ENCODE measurements around the gene LIF.
A peak's percentile ranks its signal among the peaks of the same experiment; 100 is the strongest.

Gene LIF

GRCh38 chr22:30198921-30199320, 47.6 kb downstream of the LIF start:
- no peaks in the 10 kb centered on the region for H3K36me3 ChIP-seq (ENCODE audit: control insufficient read depth in 4 of 4, insufficient read depth in 4 of 4, low read length in 3 of 4)
- ChIA-PET POLR2A (interaction anchor here (1.0 kb wide), 1 partner anchor 8 kb away, joined by 3 read pairs; no protein-coding TSS in a partner anchor), CTCF (interaction anchor here (1.5 kb wide), 1 partner anchor 13 kb away, joined by 4 read pairs; no protein-coding TSS in a partner anchor)
- H3K27ac ChIP-seq (ENCODE audit: insufficient read depth in 1 of 2, low read depth in 1 of 2, low read length in 2 of 2, poor library complexity in 1 of 2, severe bottlenecking in 2 of 2), result no peak overlapping the region
- H3K4me3 ChIP-seq (ENCODE audit: control insufficient read depth in 1 of 7, extremely low read depth in 1 of 7, insufficient read depth in 4 of 7, low read depth in 2 of 7, low read length in 6 of 7), result no peak overlapping the region
- WGBS (ENCODE audit: insufficient coverage), result 100% methylated on average over 4 of the region's 4 CpGs
- no peak for DNase-seq
- no peaks in the 10 kb centered on the region for H3K27me3 ChIP-seq (replicated peaks in 2 of 5; ENCODE audit: control insufficient read depth in 4 of 5, insufficient read depth in 5 of 5, low read length in 4 of 5)
- no peaks in the 10 kb centered on the region for H3K9me3 ChIP-seq (ENCODE audit: control extremely low read depth in 1 of 5, control insufficient read depth in 4 of 5, insufficient read depth in 2 of 5, low read depth in 1 of 5, low read length in 4 of 5)
- H3K4me1 ChIP-seq (ENCODE audit: control extremely low read depth in 1 of 4, control insufficient read depth in 4 of 4, insufficient read depth in 4 of 4, low read length in 3 of 4), result peaks cover 15 to 28% (median 20%) of the 10 kb centered on the region in 4 experiments

GRCh38 chr22:30198152-30198825, 48.3 kb downstream of the LIF start:
- no peak for DNase-seq
- no peaks in the 10 kb centered on the region for H3K27me3 ChIP-seq (replicated peaks in 2 of 5; ENCODE audit: control insufficient read depth in 4 of 5, insufficient read depth in 5 of 5, low read length in 4 of 5)
- H3K4me1 ChIP-seq (ENCODE audit: control extremely low read depth in 1 of 4, control insufficient read depth in 4 of 4, insufficient read depth in 4 of 4, low read length in 3 of 4), result peaks cover 15 to 34% (median 20%) of the 10 kb centered on the region in 4 experiments
- H3K4me3 ChIP-seq (ENCODE audit: control insufficient read depth in 1 of 7, extremely low read depth in 1 of 7, insufficient read depth in 4 of 7, low read depth in 2 of 7, low read length in 6 of 7), result no peak overlapping the region
- ChIA-PET CTCF (interaction anchor here (0.7 to 1.5 kb wide), 2 partner anchors 10 to 13 kb away, joined by 4 to 5 read pairs; no protein-coding TSS in a partner anchor), POLR2A (no interaction called here)
- 84% methylated on average over 2 of the region's 5 CpGs for WGBS (ENCODE audit: insufficient coverage)
- H3K36me3 ChIP-seq (ENCODE audit: control insufficient read depth in 4 of 4, insufficient read depth in 4 of 4, low read length in 3 of 4), result no peaks in the 10 kb centered on the region
- H3K9me3 ChIP-seq (ENCODE audit: control extremely low read depth in 1 of 5, control insufficient read depth in 4 of 5, insufficient read depth in 2 of 5, low read depth in 1 of 5, low read length in 4 of 5), result no peaks in the 10 kb centered on the region
- no peak overlapping the region for H3K27ac ChIP-seq (ENCODE audit: insufficient read depth in 1 of 2, low read depth in 1 of 2, low read length in 2 of 2, poor library complexity in 1 of 2, severe bottlenecking in 2 of 2)

GRCh38 chr22:30197389-30197788, 49.2 kb downstream of the LIF start:
- CTCF ChIA-PET, result interaction anchor here (1.6 kb wide), 1 partner anchor 11 kb away, joined by 3 read pairs; no protein-coding TSS in a partner anchor
- Histone ChIP-seq H3K27me3 (replicated peaks in 2 of 5; ENCODE audit: control insufficient read depth in 4 of 5, insufficient read depth in 5 of 5, low read length in 4 of 5) (no peaks in the 10 kb centered on the region), H3K36me3 (ENCODE audit: control insufficient read depth in 4 of 4, insufficient read depth in 4 of 4, low read length in 3 of 4) (no peaks in the 10 kb centered on the region), H3K4me1 (ENCODE audit: control extremely low read depth in 1 of 4, control insufficient read depth in 4 of 4, insufficient read depth in 4 of 4, low read length in 3 of 4) (peaks cover 18 to 42% (median 20%) of the 10 kb centered on the region in 4 experiments), H3K9me3 (ENCODE audit: control extremely low read depth in 1 of 5, control insufficient read depth in 4 of 5, insufficient read depth in 2 of 5, low read depth in 1 of 5, low read length in 4 of 5) (no peaks in the 10 kb centered on the region), H3K27ac (ENCODE audit: insufficient read depth in 1 of 2, low read depth in 1 of 2, low read length in 2 of 2, poor library complexity in 1 of 2, severe bottlenecking in 2 of 2) (no peak overlapping the region), H3K4me3 (ENCODE audit: control insufficient read depth in 1 of 7, extremely low read depth in 1 of 7, insufficient read depth in 4 of 7, low read depth in 2 of 7, low read length in 6 of 7) (no peak overlapping the region)
- no peak for DNase-seq
- POLR2A ChIA-PET, result no interaction called here

- Histone ChIP-seq H3K27ac (ENCODE audit: insufficient read depth in 1 of 2, low read depth in 1 of 2, low read length in 2 of 2, poor library complexity in 1 of 2, severe bottlenecking in 2 of 2) (no peak overlapping the region), H3K4me1 (ENCODE audit: control extremely low read depth in 1 of 4, control insufficient read depth in 4 of 4, insufficient read depth in 4 of 4, low read length in 3 of 4) (peaks cover 18 to 42% (median 20%) of the 10 kb centered on the region in 4 experiments), H3K4me3 (ENCODE audit: control insufficient read depth in 1 of 7, extremely low read depth in 1 of 7, insufficient read depth in 4 of 7, low read depth in 2 of 7, low read length in 6 of 7) (no peak overlapping the region), H3K9me3 (ENCODE audit: control extremely low read depth in 1 of 5, control insufficient read depth in 4 of 5, insufficient read depth in 2 of 5, low read depth in 1 of 5, low read length in 4 of 5) (no peaks in the 10 kb centered on the region), H3K36me3 (ENCODE audit: control insufficient read depth in 4 of 4, insufficient read depth in 4 of 4, low read length in 3 of 4) (no peaks in the 10 kb centered on the region), H3K27me3 (replicated peaks in 2 of 5; ENCODE audit: control insufficient read depth in 4 of 5, insufficient read depth in 5 of 5, low read length in 4 of 5) (no peaks in the 10 kb centered on the region)
- ChIA-PET POLR2A (no interaction called here), CTCF (interaction anchor here (1.3 to 1.6 kb wide), 2 partner anchors 12 to 13 kb away, joined by 3 read pairs; no protein-coding TSS in a partner anchor)
- 88% methylated on average over 1 of the region's 2 CpGs for WGBS (ENCODE audit: insufficient coverage)
- DNase-seq, result no peak
These were observed 49.7 kb downstream of the LIF start for GRCh38 chr22:30196880-30197336.

- WGBS (ENCODE audit: insufficient coverage), result 7% methylated on average over 6 of the region's 11 CpGs
- Histone ChIP-seq H3K4me3 (ENCODE audit: control insufficient read depth in 1 of 7, extremely low read depth in 1 of 7, insufficient read depth in 4 of 7, low read depth in 2 of 7, low read length in 6 of 7) (peak overlapping the region in 4 of 7 experiments; percentile 14 to 40 (median 30)), H3K36me3 (ENCODE audit: control insufficient read depth in 4 of 4, insufficient read depth in 4 of 4, low read length in 3 of 4) (no peaks in the 10 kb centered on the region), H3K27me3 (replicated peaks in 2 of 5; ENCODE audit: control insufficient read depth in 4 of 5, insufficient read depth in 5 of 5, low read length in 4 of 5) (no peaks in the 10 kb centered on the region), H3K27ac (ENCODE audit: insufficient read depth in 1 of 2, low read depth in 1 of 2, low read length in 2 of 2, poor library complexity in 1 of 2, severe bottlenecking in 2 of 2) (peak overlapping the region in 1 of 2 experiments; percentile 50), H3K9me3 (ENCODE audit: control extremely low read depth in 1 of 5, control insufficient read depth in 4 of 5, insufficient read depth in 2 of 5, low read depth in 1 of 5, low read length in 4 of 5) (no peaks in the 10 kb centered on the region), H3K4me1 (ENCODE audit: control extremely low read depth in 1 of 4, control insufficient read depth in 4 of 4, insufficient read depth in 4 of 4, low read length in 3 of 4) (peaks cover 18 to 44% (median 20%) of the 10 kb centered on the region in 4 experiments)
- CTCF ChIA-PET, result interaction anchor here (1.3 to 2.0 kb wide), 3 partner anchors 12 to 15 kb away, joined by 3 to 6 read pairs (median 3); no protein-coding TSS in a partner anchor
- DNase-seq, result peak; percentile 82 to 96 (median 91)
- POLR2A ChIA-PET, result no interaction called here
These were observed 50.2 kb downstream of the LIF start for GRCh38 chr22:30196141-30196879.

- Histone ChIP-seq H3K4me3 (ENCODE audit: control insufficient read depth in 1 of 7, extremely low read depth in 1 of 7, insufficient read depth in 4 of 7, low read depth in 2 of 7, low read length in 6 of 7) (peak overlapping the region in 3 of 7 experiments; percentile 14 to 40 (median 28)), H3K9me3 (ENCODE audit: control extremely low read depth in 1 of 5, control insufficient read depth in 4 of 5, insufficient read depth in 2 of 5, low read depth in 1 of 5, low read length in 4 of 5) (no peaks in the 10 kb centered on the region), H3K27me3 (replicated peaks in 2 of 5; ENCODE audit: control insufficient read depth in 4 of 5, insufficient read depth in 5 of 5, low read length in 4 of 5) (no peaks in the 10 kb centered on the region), H3K36me3 (ENCODE audit: control insufficient read depth in 4 of 4, insufficient read depth in 4 of 4, low read length in 3 of 4) (no peaks in the 10 kb centered on the region), H3K4me1 (ENCODE audit: control extremely low read depth in 1 of 4, control insufficient read depth in 4 of 4, insufficient read depth in 4 of 4, low read length in 3 of 4) (peaks cover 24 to 52% (median 26%) of the 10 kb centered on the region in 4 experiments), H3K27ac (ENCODE audit: insufficient read depth in 1 of 2, low read depth in 1 of 2, low read length in 2 of 2, poor library complexity in 1 of 2, severe bottlenecking in 2 of 2) (peak overlapping the region in 1 of 2 experiments; percentile 50)
- ChIA-PET CTCF (interaction anchor here (1.3 to 2.0 kb wide), 2 partner anchors 11 to 14 kb away, joined by 3 to 6 read pairs; no protein-coding TSS in a partner anchor), POLR2A (no interaction called here)
- WGBS (ENCODE audit: insufficient coverage), result 62% methylated on average over 3 of the region's 5 CpGs
- peak in 1 of 3 donors; percentile 50 for DNase-seq
These were observed 51.1 kb downstream of the LIF start for GRCh38 chr22:30195245-30196140.
